GM21528 (cell line): ENCODE data around the gene SLC7A14.

Experiments
- ATAC-seq: cut with Tn5 transposase; IDR thresholded peaks from one replicate; pipeline ENCODE4 v1.9.1; 2021; ENCODE audit warnings: mild to moderate bottlenecking, moderate library complexity; ENCODE audit not compliant: unreplicated experiment, low FRiP score

SLC7A14 gene

GRCh38 chr3:170477395-170477794, 108.5 kb downstream of the SLC7A14 start:
- no peak for ATAC-seq

- no peak for ATAC-seq
These were observed 109.6 kb downstream of the SLC7A14 start for GRCh38 chr3:170476291-170476690.

GRCh38 chr3:170475092-170475685, 110.7 kb downstream of the SLC7A14 start:
- no peak for ATAC-seq

- ATAC-seq: no peak
These were observed 112.5 kb downstream of the SLC7A14 start for GRCh38 chr3:170473358-170473757.

GRCh38 chr3:170471149-170471548, 114.7 kb downstream of the SLC7A14 start:
- ATAC-seq: no peak

GRCh38 chr3:170470063-170471016, 115.5 kb downstream of the SLC7A14 start:
- no peak for ATAC-seq

GRCh38 chr3:170469151-170470062, 116.5 kb downstream of the SLC7A14 start:
- no peak for ATAC-seq

GRCh38 chr3:170467571-170468147, 118.2 kb downstream of the SLC7A14 start:
- no peak for ATAC-seq

- ATAC-seq: no peak
These were observed 118.9 kb downstream of the SLC7A14 start for GRCh38 chr3:170467007-170467406.

- ATAC-seq: no peak
These were observed 119.9 kb downstream of the SLC7A14 start for GRCh38 chr3:170465955-170466354.

GRCh38 chr3:170463011-170463410, 122.9 kb downstream of the SLC7A14 start:
- ATAC-seq: no peak

- no peak for ATAC-seq
These were observed 127.6 kb downstream of the SLC7A14 start for GRCh38 chr3:170458285-170458684.

GRCh38 chr3:170454509-170454908, 131.4 kb downstream of the SLC7A14 start:
- ATAC-seq: no peak

- ATAC-seq: no peak
These were observed 135.8 kb downstream of the SLC7A14 start for GRCh38 chr3:170450039-170450438.

GRCh38 chr3:170448584-170448983, 137.3 kb downstream of the SLC7A14 start:
- no peak for ATAC-seq

GRCh38 chr3:170443457-170443856, 142.4 kb downstream of the SLC7A14 start:
- no peak for ATAC-seq

- no peak for ATAC-seq
These were observed 142.9 kb downstream of the SLC7A14 start for GRCh38 chr3:170442947-170443346.

- ATAC-seq: no peak
These were observed 144.5 kb downstream of the SLC7A14 start for GRCh38 chr3:170441412-170441811.

GRCh38 chr3:170440344-170440743, 145.5 kb downstream of the SLC7A14 start:
- ATAC-seq: no peak

- no peak for ATAC-seq
These were observed 147.0 kb downstream of the SLC7A14 start for GRCh38 chr3:170438836-170439235.
